Adrenal gland (tissue), 5 donors: ENCODE results near the gene CDK15.

Experiments
- POLR2A ChIP-seq, 2 donors: fragments of 450-650 bp; IDR thresholded peaks; one replicate each; pipeline ENCODE4 v1.6.1; 2017; ENCODE audit warnings: antibody characterized with exemption in 2 of 2, mild to moderate bottlenecking in 2 of 2, moderate library complexity in 1 of 2
- TF ChIP-seq, protein P1 (sequence below), 6 experiments: fragments of 450-650 bp in 4 of 6; fragments of 200-600 bp in 2 of 6; sonication (generic) in 1 of 6; IDR thresholded peaks; 1 replicate in 5 of 6; 2 replicates in 1 of 6; pipeline versions ENCODE4 v1.5.1 to v1.8.0; 2016 to 2021; ENCODE audit warnings: antibody characterized with exemption in 6 of 6, mild to moderate bottlenecking in 2 of 6, moderate library complexity in 1 of 6
- donor health status: DM: no; HTN: no; CAD: no.

DNA sequence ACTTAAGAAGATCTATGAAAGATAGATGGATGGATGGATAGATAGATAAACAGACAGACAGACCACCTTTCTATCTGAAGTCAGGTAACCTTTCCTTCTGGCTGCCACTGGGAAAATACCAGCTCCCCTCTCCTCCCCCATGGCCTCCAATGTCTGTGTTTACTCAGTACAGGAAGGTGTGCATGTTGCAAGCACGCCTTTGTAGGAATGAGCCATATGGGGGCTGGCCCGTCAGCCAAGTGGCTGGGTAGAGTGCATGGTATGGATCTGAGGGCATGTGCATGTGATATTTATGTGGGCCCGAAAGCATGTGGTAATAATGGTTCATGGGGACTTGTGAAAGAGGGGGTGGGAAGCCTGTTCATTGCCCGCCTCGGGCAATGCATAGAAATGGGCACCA, 118.1 kb downstream of the CDK15 start:
- TF ChIP-seq, protein P1, sequence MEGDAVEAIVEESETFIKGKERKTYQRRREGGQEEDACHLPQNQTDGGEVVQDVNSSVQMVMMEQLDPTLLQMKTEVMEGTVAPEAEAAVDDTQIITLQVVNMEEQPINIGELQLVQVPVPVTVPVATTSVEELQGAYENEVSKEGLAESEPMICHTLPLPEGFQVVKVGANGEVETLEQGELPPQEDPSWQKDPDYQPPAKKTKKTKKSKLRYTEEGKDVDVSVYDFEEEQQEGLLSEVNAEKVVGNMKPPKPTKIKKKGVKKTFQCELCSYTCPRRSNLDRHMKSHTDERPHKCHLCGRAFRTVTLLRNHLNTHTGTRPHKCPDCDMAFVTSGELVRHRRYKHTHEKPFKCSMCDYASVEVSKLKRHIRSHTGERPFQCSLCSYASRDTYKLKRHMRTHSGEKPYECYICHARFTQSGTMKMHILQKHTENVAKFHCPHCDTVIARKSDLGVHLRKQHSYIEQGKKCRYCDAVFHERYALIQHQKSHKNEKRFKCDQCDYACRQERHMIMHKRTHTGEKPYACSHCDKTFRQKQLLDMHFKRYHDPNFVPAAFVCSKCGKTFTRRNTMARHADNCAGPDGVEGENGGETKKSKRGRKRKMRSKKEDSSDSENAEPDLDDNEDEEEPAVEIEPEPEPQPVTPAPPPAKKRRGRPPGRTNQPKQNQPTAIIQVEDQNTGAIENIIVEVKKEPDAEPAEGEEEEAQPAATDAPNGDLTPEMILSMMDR (IDR thresholded peaks at IDR 0.05), result no peak
- no peak for TF ChIP-seq POLR2A (IDR thresholded peaks at IDR 0.05)
